ENCODE results near the gene SERPINA12.

The SERPINA12 gene, protein sequence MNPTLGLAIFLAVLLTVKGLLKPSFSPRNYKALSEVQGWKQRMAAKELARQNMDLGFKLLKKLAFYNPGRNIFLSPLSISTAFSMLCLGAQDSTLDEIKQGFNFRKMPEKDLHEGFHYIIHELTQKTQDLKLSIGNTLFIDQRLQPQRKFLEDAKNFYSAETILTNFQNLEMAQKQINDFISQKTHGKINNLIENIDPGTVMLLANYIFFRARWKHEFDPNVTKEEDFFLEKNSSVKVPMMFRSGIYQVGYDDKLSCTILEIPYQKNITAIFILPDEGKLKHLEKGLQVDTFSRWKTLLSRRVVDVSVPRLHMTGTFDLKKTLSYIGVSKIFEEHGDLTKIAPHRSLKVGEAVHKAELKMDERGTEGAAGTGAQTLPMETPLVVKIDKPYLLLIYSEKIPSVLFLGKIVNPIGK

DNA sequence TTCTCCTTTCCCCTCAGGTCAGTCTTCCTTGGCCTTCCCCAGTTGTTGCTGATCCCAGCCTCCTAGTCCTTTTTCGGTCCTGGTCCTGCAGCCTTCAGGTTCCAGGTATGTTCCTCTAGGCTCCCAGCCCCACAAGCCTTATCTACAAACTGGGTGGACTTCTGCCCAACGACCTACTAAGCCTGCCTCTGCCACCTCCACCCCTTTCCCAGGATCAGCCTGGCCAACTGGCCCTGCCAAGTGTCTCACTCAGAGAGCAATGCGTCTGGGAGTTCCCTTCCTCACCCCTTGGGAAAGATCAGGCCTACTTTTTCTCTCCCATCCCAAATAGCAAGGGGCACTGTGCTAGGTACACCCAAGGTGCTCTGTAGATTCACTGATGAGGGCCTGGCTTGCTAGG is at the start of gene SERPINA12:
Gene SERPINA12, minus strand, starts transcription at position 114 of the 400 bp plus-strand sequence. CDS start 11,072 bp downstream, outside the sequence.
- no peak for DNase-seq

- no peak for DNase-seq
These were observed 49.6 kb upstream of the SERPINA12 start for GRCh38 chr14:94558842-94559241.

DNA sequence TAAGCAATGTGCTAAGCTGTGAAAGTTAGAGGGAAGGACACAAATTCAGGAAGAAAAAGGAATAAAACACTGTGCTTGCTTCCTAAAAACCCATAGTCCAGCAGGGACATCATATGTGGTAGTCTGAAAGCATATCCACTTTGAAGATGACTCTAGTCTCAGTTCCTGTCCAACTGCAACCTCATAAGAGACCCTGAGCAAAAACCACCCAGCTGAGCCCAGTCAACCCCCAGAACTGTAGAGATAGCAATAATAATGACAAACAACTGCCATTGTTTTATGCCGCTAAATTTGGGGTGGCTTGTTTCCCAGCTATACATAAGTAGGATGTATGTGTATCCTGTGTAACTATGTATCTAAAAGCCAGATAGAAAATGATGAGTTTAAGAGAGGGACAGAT is 48.1 kb upstream of the SERPINA12 start:
- DNase-seq = no peak

- DNase-seq = no peak
These were observed 46.7 kb upstream of the SERPINA12 start for GRCh38 chr14:94555991-94556390.

GRCh38 chr14:94550041-94550440 is 40.8 kb upstream of the SERPINA12 start:
- DNase-seq = no peak

DNA sequence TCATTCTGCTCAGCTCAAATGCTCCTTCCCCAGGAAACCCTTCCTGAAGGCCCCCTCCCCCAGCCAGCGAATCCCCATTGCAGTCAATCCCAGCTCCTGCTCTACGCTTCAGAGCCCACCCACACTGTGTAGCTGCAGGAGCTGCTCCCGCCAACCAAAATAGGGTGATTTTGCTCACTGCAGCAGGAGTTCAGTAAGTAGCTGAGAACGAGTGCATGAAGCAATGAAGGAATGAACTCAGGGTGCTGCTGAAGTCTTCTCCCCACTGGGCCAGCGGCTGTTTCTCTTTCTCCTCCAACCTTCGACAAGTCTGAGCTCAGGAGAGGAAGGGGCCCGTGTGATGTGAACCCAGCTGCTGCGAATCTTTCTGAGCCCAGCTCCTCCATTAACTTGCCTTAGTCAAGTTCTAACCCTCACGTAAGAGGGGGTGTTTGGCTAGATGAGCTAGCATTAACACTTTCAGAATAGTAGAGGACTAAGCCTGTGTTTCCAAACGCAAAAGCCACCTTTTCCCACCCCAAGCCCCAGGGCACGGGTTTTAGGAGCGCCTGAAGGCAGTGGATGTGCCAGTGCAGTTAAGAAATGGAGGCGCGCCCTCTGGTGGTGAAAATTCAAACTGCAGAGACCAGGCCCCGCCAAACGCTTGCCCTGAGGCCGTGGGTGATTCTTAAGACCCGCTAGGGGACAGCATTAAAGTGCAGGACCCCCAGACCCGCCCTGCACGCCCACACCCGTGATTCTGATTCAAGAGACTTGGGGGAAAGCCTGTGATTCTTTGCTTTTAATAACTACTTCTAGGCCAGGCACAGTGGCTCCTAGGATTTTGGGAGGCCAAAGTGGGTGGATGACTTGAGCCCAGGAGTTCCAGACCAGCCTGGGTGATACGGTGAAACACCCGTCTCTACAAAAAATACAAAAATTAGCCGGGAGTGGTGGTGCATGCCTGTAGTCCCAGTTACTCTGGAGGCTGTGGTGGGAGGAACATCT is 40.0 kb upstream of the SERPINA12 start:
- DNase-seq = peak; percentile 27

DNA sequence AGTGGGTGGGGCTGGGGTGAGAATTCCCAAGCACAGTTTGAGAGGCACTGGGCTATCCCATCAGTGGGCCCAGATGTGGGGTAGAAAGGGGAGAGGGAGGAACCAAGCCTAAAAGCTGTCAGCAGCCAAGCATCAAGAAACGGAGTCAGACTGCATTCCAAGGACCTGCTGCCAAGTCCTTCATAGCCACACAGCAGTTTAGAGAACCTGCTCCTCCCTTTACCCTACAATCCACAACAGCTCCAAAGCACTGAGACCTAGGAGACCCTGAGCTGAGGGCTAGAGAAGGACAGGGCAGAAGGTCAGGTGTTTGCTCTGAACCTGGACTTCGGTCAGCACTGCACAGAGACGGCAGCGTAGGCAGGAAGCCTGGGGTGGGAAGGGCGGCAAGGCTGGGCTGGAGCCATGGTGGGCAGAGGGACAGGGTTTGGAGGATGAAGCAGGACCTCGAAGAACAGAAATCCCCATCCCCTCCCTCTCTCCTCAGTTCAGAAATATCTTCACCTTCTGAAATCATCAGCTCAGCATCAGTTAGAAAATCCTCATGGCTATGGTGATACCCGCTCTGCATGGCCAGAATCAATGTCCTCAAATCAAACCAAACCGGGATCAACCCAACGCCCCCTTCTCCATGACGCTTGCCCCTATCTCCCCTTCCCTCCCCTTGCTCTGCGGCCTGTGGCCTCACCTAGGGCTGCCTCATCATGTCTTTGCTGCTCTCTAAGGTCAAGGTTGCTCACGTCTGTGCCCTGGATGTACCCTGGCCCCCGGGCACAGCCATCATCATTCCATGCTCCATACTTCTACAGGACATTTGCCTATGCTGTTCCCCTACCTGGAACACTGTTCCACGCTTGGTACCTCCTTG is 39.1 kb upstream of the SERPINA12 start:
- no peak for DNase-seq

DNA sequence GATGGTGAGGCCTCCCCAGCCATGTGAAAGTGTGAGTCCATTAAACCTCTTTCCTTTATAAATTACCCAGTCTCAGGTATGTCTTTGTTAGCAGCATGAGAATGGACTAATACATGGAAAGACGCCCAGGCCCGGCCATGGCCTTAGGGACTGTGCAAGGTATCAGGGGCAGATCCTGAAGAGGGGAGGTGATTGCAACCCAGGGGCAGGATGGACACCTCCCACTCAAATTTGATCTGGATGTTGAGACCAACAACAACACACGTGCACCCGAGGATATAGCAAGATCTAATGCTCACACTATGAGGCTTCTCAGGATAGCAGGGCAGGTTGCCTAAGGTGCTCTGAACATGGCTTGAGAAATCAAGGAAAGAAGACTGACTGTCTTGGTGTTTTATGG is 38.5 kb upstream of the SERPINA12 start:
- no peak for DNase-seq

GRCh38 chr14:94547151-94547680 is 37.9 kb upstream of the SERPINA12 start:
- DNase-seq = no peak

DNA sequence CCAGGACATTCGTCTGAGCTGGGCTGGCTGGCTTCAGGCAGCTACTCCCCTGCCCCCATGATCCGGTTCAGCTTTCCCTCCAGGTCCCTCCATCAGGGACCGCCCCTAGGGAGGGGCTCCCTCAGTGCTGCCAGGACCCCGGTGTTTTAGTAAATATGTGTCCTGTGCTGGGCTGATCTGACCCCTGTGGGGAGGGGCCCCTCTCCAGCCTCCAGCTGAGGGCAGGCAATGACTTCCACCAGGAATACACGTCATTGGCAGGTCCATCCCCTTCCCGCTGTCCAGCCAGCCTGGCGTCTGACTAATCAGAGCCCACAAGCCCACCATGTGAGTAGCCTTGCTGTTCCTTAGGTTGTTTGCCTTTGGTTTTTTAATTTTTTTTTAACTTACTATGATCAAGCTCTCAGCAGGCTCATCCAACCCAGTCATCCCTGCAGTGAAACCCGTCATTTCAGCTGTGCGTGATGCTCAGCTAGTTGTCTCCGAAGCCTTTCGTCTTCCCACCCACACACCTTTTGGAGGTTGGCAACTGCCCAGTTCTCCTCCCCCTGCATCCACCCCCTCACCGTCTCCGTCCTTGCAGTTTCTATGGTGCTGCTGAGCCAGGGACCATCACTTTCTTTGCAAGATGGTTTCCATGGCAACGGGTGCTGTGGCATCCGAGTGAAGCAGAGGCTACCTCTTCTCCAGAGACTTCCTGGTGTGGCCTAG is 36.0 kb upstream of the SERPINA12 start:
- DNase-seq = no peak

- DNase-seq = no peak
These were observed 35.5 kb upstream of the SERPINA12 start for GRCh38 chr14:94544726-94545125.

- no peak for DNase-seq
These were observed 34.3 kb upstream of the SERPINA12 start for GRCh38 chr14:94543449-94544124.

DNA sequence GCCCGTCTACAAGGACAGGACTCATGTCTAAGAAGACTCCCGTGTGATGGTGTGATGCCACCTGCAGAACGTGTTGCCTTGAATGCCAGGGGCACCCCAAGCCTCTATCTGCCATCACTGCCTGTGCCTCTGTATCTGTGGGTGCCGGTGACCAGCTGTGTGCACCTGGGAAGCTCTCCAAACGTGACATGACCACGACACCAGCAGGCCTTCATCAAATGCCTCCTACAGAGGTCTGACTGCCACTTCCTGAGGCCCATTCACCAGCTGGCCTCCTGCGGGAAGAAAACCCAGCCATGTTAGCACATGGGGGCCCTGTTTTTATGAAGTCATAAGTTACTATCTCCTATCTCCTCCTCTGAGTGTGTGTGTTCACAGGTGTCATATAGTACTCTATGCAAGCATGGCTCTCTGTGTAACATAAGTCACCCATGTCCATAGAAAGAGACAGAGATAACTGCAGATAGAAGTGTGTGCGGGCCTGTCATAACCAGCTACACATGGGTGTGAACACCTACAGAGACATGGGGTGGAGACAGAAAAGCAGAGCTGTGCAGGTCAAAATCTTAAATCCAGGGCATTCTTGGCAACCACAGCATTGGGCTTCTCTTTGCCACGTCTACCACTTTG is 33.7 kb upstream of the SERPINA12 start:
- DNase-seq = no peak

GRCh38 chr14:94542111-94542810 is 33.0 kb upstream of the SERPINA12 start:
- DNase-seq = no peak

- no peak for DNase-seq
These were observed 32.1 kb upstream of the SERPINA12 start for GRCh38 chr14:94541234-94541975.

DNA sequence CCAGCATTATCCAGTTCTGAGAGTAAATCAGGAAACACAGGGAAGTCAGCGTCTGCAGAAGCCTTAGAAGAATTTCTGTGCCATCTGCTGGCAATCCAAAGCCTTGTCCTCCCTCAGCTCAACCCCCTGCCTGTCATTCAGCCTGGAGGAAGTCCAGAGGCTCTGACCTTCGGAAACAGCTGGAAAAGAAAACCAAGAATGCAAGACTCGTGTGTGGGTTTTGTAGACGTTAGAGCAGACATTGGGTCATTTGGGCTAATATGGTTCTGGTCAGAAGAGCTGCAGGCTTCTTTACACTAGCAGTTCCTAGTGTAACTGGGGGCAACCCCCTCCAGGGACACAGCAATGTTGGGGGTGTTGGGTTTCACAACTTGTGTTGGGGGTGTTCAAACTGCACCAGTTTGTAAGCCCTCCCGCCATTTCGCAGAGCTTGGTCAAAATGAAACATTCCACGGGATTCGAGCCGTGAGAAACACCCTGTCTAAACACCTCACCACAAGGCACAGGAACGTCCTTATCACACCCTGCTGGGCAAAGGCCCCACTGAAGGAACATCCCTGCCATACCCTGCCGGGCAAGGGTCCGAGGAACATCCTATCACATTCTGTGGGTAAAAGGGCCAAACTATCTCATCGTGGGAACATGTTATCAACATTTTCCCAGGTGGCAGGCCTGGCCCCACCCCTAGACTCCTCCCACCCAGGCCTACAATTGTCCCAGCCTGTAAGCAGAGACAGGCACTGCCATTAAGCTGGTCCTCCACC is 30.9 kb upstream of the SERPINA12 start:
- no peak for DNase-seq

DNA sequence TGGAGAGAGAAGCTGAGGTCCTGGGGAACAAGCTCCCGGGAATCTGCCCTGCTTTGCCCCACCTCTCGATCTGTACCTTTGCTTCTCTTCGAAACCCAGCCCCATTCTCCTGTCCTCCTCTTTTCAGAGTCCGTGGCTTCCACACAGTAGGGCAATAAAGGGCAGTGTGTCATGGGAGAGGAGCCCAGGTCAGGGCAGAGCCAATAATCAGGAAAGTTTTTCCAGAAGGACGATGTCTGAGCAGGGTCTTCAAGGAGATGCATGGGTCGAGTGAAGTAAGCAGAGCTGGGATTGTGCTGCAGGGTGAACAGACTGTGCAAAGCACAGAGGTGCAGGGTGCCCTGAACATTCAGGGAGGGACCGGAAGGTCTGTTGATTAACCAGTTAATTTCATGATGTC is 29.9 kb upstream of the SERPINA12 start:
- no peak for DNase-seq

- DNase-seq = no peak
These were observed 28.9 kb upstream of the SERPINA12 start for GRCh38 chr14:94538070-94538740.
